Endodermal cell (in vitro differentiated cells): ENCODE measurements around the gene TCN1. TPM values are rescaled to one million over a fixed set of nuclear protein-coding genes. Genes with fewer than 3 reads are reported as not detected.

Experiments
- DNase-seq: peaks from one replicate; pipeline ENCODE4 v3.0.0-alpha.2; 2017
- H3K27ac ChIP-seq: 2 replicates; pipeline ENCODE4 v1.5.1; 2013; ENCODE audit warnings: mild to moderate bottlenecking, low read depth, low read length, moderate library complexity
- H3K27me3 ChIP-seq: 2 replicates; pipeline ENCODE4 v1.6.1; 2013; ENCODE audit warnings: mild to moderate bottlenecking, low read length, moderate library complexity; ENCODE audit not compliant: insufficient read depth, control insufficient read depth, poor library complexity, severe bottlenecking
- H3K36me3 ChIP-seq: 2 replicates; pipeline ENCODE4 v1.7.0; 2013; ENCODE audit warnings: mild to moderate bottlenecking, low read length, moderate library complexity; ENCODE audit not compliant: control insufficient read depth, insufficient read depth
- H3K4me1 ChIP-seq: one replicate; pipeline ENCODE4 v1.7.0; 2013; ENCODE audit warnings: low read length; ENCODE audit not compliant: control insufficient read depth, insufficient read depth
- H3K4me3 ChIP-seq: 2 replicates; pipeline ENCODE4 v1.5.1; 2013; ENCODE audit warnings: mild to moderate bottlenecking, low read length, moderate library complexity
- H3K9ac ChIP-seq: 2 replicates; pipeline ENCODE4 v1.6.1; 2013; ENCODE audit warnings: mild to moderate bottlenecking, low read length, moderate library complexity; ENCODE audit not compliant: poor library complexity, severe bottlenecking; ENCODE audit errors: extremely low read depth
- H3K9me3 ChIP-seq: 2 replicates; pipeline ENCODE4 v1.6.1; 2013; ENCODE audit warnings: mild to moderate bottlenecking, low read length, moderate library complexity; ENCODE audit not compliant: control insufficient read depth
- H3K27ac Mint-ChIP-seq: 2 replicates; pipeline ENCODE4 v1.8.0; 2020; ENCODE audit warnings: mixed read lengths
- H3K27me3 Mint-ChIP-seq: 2 replicates; pipeline ENCODE4 v1.8.0; 2021; ENCODE audit warnings: mild to moderate bottlenecking, mixed read lengths; ENCODE audit not compliant: insufficient read depth
- H3K36me3 Mint-ChIP-seq: 2 replicates; pipeline ENCODE4 v1.8.0; 2020; ENCODE audit warnings: low read depth, mixed read lengths
- H3K4me1 Mint-ChIP-seq: 2 replicates; pipeline ENCODE4 v1.8.0; 2020; ENCODE audit warnings: mixed read lengths
- H3K4me3 Mint-ChIP-seq: 2 replicates; pipeline ENCODE4 v1.8.0; 2020; ENCODE audit warnings: mild to moderate bottlenecking, moderate library complexity, mixed read lengths
- H3K9me3 Mint-ChIP-seq: 2 replicates; pipeline ENCODE4 v1.8.0; 2020; ENCODE audit warnings: mild to moderate bottlenecking, mixed read lengths
- CTCF ChIP-seq: fragments of 200-600 bp; sonication (generic); conservative IDR thresholded peaks from 2 replicates; pipeline ENCODE4 v1.5.0; 2021; ENCODE audit warnings: antibody characterized with exemption, mild to moderate bottlenecking
- WGBS, 2 experiments: methylation state at CpG; one replicate each; pipeline versions ENCODE4 v1.1.5 to v1.1.7; 2013; ENCODE audit warnings: missing lambda C conversion rate in 2 of 2, mixed read lengths in 1 of 2; ENCODE audit not compliant: insufficient coverage in 1 of 2, insufficient read length in 1 of 2; 5-methylcytosine and 5-hydroxymethylcytosine counted together
- total RNA-seq, 2 donors: library from RNA; stranded (reverse); fragmentation: NEBNext Ultra II Directional in 1 of 2; extraction: Animal tissue kit (Norgen Biotek cat#: 25700) in 1 of 2; gene quantifications; 2 replicates in 1 of 2; 3 replicates in 1 of 2; pipeline ENCODE4 v1.2.1, GENCODE V29; 2021

TCN1 gene
- total RNA-seq, 2 donors from 2014 or later, result not detected

GRCh38 chr11:59865031-59865430 lies 1.3 kb downstream of the TCN1 start:
- Histone ChIP-seq H3K27me3 (no peaks in the 10 kb centered on the region), H3K9me3 (no peaks in the 10 kb centered on the region), H3K36me3 (no peaks in the 10 kb centered on the region), H3K4me3 (no peak overlapping the region), H3K27ac (no peak overlapping the region), H3K4me1 (no peaks in the 10 kb centered on the region), H3K9ac (no peak overlapping the region)
- DNase-seq, result no peak
- Mint-ChIP-seq H3K27me3 (no peaks in the 10 kb centered on the region), H3K27ac (no peak overlapping the region), H3K4me3 (no peak overlapping the region), H3K9me3 (no peaks in the 10 kb centered on the region), H3K36me3 (no peaks in the 10 kb centered on the region), H3K4me1 (no peaks in the 10 kb centered on the region)
- 67 to 100% methylated on average over 1 of the region's 1 CpG for WGBS, 2 experiments
- no peak for TF ChIP-seq CTCF

DNA sequence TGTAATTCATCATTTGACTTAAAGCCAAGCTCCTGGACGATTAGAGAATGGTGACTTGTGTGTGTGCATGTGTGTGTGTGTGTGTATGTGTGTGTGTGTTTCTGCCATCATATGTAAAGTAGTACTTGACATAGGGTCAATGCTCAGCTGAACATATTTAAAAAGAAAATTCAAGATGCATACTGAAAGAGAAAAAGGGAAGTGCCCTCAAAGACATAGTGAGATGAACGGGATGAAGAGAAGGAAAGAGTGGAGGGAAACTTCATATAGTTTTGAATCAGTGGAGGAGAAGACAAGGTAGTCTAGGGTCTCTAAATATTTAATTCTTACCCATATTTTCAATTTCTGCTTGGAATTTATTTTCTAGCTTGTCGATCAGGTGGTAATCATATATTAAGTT lies 4.0 kb downstream of the TCN1 start:
- no peaks in the 10 kb centered on the region for H3K9me3 ChIP-seq
- 87 to 100% methylated on average over 2 to 3 of the region's 3 CpGs for WGBS, 2 experiments
- H3K36me3 Mint-ChIP-seq, result no peaks in the 10 kb centered on the region
- H3K4me3 Mint-ChIP-seq, result no peak overlapping the region
- H3K27me3 ChIP-seq, result no peaks in the 10 kb centered on the region
- H3K9me3 Mint-ChIP-seq, result no peaks in the 10 kb centered on the region
- no peak overlapping the region for H3K4me3 ChIP-seq
- H3K9ac ChIP-seq, result no peak overlapping the region
- no peaks in the 10 kb centered on the region for H3K36me3 ChIP-seq
- no peak for DNase-seq
- H3K27ac ChIP-seq, result no peak overlapping the region
- no peak overlapping the region for H3K27ac Mint-ChIP-seq
- TF ChIP-seq CTCF, result no peak
- no peaks in the 10 kb centered on the region for H3K27me3 Mint-ChIP-seq
- H3K4me1 ChIP-seq, result no peaks in the 10 kb centered on the region
- H3K4me1 Mint-ChIP-seq, result peaks cover 6% of the 10 kb centered on the region

- Mint-ChIP-seq H3K9me3 (no peaks in the 10 kb centered on the region), H3K4me1 (peaks cover 7% of the 10 kb centered on the region), H3K27me3 (no peaks in the 10 kb centered on the region), H3K27ac (no peak overlapping the region), H3K36me3 (no peaks in the 10 kb centered on the region), H3K4me3 (no peak overlapping the region)
- H3K9ac ChIP-seq, result no peak overlapping the region
- no peaks in the 10 kb centered on the region for H3K27me3 ChIP-seq
- no peak overlapping the region for H3K4me3 ChIP-seq
- H3K9me3 ChIP-seq, result no peaks in the 10 kb centered on the region
- no peak for TF ChIP-seq CTCF
- no peaks in the 10 kb centered on the region for H3K4me1 ChIP-seq
- H3K36me3 ChIP-seq, result no peaks in the 10 kb centered on the region
- DNase-seq, result no peak
- no peak overlapping the region for H3K27ac ChIP-seq
Measured at GRCh38 chr11:59859673-59860072, 6.6 kb downstream of the TCN1 start.
